NCI-H748 (cell line): ENCODE results near the gene EEF1AKMT3.

ENCODE experiments used
- DNase-seq: peaks from one replicate; lab custom pipeline; 2025; ENCODE audit not compliant: unreplicated experiment; lab: John Stamatoyannopoulos, UW

Gene EEF1AKMT3

GRCh38 chr12:57772429-57773322 is at the start of gene EEF1AKMT3:
TSS of gene EEF1AKMT3 (plus strand) at chr12:57772614. CDS start at chr12:57772725, 111 bp downstream.
- peak; percentile 72 for DNase-seq

DNA sequence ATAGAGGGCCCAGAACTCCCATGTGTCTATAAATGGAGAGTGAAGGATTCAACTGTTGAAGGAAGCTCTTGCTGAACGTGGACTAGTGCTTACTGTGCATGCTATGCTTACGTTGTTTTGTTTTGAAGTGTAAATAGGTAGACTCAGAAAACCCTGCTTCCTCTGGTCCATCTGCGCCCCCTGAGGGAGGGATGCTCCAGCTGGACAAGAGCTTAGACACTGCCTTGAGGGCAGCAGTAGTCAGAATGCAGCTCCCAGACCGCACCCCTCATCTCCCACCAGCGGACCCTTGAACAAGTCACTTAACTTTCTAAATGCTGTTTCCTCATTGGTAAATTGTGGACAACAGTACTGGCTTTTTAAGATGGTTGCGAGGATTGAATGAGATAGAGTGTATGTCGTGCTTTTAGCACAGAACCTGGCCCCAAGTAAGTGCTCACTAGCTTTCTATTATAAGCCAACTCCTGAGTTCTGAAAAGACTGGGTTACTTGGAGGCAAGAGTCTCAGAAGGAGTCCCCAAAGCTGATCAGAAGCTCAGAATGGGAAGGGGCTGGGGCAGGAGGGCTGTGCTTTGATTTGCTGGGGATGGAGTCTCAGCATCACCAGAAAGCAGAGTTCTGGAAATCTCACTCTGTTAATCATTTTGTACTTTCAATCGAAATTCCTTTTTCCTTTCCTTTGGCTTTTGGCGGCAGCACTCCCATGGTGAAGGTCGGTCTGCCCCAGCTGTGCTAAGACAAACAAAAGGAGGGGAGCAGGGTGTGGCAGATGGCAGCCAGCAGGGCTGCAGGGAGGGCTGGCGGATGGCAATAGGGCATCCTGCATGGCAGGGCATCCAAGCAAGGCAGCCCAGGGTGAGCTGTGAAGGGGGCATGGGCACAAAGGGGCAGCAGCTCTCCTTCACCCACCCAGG is 49.4 kb upstream of the EEF1AKMT3 start:
- DNase-seq, result peak; percentile 54

DNA sequence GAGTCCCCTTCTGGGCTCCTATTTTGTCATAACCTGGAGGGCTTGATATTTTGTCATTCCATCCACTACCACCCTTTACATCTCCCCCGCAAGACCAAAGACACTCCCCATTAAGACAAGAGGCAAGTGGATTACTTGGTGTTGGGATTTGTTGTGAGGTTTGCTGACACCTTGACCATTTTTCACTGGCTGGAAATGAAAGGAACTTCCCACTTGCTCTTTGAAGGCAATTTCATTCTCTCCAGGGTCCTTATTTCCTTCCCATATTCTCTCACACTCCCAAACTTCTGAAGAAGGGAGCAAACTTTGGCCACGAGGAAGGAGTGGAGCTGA is 48.8 kb upstream of the EEF1AKMT3 start:
- DNase-seq, result no peak

- DNase-seq, result no peak
These were observed 48.1 kb upstream of the EEF1AKMT3 start for GRCh38 chr12:57724003-57724935.

- DNase-seq, result no peak
These were observed 47.3 kb upstream of the EEF1AKMT3 start for GRCh38 chr12:57724936-57725740.

DNA sequence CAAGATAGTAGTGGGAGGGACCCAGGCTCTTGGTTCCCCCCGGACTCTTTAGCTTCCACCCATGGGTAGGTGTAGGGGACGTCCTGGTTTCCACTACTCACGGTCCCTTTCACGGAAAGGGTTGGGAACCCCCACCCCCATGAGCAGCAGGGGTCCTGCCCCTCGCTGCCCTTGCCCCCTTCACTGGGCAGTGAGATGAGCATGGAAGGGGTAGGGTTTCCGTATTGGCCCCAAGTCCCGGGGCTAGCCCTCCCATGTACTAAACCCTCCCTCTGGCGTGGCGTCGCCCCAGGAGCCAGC is 46.6 kb upstream of the EEF1AKMT3 start:
- DNase-seq, result no peak

DNA sequence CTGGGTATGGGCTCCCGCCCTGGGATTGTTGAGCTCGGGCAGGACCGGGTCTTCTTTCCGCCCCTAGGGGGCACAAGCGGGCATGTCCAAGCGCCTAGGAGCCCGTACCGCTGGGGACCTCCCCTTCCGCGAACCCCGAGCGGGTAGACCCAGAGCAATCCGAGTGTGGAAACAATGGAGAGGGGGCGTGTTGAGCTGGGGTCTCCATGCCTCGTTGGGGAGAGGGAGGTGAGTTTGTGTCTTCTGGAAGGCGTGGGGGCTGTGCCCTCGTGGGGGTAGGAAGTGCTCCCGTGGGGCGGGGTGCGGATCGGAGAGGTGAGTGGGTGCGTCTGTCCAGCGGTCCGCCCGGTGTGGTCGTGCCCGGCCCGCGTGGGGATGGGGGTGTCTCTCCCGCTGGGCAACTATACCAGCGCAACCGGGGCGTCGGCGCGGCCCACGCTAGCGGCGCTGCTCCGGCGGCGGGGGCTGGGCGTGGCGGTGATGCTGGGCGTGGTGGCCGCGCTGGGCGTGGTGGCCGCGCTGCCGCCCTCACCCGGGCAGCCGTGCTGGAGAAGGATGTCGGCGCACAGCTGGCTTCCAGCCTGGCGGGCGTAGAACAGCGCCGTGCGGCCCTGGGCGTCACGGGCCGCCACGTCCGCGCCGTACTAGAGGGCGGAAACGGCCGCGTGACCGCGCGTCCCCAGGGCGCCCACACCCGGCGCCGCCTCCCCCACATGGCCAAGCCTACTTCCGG is 46.1 kb upstream of the EEF1AKMT3 start:
- DNase-seq, result peak; percentile 91

DNA sequence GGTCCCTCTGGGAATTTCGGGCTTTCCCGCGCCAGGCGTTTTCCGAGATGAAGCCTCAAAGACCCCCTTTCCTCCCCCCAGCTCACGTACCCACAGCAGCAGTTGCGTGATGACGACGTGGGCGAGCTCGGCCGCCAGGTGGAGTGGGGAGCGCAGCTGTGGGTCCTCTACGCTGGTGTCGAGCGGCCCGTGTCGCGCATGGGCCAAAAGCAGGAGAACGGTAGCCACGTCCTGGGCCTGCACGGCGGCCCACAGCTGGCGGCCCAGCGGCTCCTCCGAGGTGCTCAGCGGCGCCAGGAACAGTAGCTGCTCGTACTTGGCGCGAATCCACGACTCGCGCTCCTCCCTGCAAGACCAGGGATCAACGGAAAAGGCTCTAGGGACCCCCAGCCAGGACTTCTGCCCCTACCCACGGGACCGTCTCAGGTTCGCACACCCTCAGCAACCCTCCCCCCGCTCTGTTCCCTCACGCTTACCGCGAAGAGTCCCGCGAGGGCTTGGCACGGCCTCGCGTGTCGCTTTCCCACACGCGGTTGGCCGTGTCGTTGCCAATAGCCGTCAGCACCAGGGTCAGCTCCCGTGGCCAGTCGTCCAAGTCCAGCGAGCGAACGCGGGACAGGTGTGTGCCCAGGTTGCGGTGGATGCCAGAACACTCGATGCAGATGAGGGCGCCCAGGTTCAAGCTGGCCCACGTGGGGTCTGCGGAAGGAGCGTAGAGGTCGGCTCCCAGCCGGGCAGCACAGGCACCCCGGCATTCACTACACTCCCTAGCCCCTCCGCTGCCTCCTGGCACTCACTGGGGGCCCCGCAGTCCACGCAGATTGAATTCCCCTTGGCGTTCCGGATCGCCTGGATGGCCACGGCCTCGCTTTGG is 45.3 kb upstream of the EEF1AKMT3 start:
- peak; percentile 80 for DNase-seq

DNA sequence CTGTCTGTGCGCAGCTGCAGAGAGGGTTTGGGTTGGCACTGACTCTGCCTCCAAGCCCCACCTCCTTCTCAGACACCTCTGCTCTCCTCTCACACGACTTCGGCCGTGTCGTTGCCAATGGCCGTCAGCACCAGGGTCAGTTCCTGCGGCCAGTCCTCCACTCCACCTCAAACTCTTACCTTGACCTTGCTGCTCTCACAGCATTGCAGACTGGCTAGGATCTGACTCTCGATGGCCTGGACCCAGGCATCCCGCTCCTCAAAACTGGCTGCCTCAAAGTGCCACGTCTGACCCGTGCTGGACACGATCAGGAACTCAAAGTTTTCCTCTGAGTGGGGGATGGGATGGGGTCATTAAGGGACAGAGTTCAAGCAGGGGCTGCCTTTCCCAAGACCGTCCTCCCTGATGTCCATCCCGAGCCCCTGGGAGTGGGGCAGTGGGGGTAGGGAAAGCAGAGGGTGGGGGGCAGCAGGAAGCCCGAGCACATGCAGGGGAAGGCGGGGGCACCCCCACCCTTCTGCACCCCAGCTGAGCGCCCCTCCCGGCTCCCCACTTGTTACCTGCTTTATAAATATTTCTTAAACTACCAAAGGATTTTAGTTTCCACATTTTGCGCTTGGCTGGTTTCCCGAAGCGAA is 44.5 kb upstream of the EEF1AKMT3 start:
- DNase-seq, result no peak

GRCh38 chr12:57729321-57729844 is 43.0 kb upstream of the EEF1AKMT3 start:
- DNase-seq, result no peak

DNA sequence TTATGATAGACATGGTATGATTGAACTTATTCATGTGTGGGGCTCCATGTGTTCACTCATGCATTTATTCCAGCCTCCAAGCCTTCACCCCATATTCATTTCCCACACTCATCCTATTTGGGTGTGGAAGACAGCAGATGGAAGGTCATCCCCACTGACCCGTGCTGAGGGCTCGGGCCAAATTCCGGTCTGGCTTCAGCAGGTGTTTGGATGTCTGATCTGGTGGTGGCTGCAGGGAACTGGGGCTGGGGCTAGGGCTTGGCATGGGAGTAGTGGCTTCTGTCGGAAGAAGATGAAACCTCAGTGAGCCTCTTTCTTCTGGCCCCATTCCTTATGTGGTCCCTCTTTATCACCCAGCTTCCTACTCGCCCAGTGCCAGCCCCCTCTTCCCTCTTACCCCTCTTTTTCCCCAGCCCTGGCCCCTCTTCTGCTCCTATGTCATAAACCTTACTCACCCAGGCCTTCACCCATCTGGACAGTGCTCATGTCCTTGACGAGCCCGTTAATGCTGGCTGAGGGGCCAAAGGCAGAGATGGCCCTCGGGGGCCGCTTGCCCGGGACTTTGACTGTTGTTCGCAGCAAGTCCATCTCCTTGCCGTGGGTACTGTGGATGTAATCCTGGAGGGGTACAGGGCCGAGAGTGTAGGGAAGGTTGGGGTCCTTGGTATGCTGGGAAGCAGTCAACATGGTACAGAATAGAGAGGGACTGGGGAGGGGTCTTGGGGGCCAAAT is 41.9 kb upstream of the EEF1AKMT3 start:
- DNase-seq, result no peak

DNA sequence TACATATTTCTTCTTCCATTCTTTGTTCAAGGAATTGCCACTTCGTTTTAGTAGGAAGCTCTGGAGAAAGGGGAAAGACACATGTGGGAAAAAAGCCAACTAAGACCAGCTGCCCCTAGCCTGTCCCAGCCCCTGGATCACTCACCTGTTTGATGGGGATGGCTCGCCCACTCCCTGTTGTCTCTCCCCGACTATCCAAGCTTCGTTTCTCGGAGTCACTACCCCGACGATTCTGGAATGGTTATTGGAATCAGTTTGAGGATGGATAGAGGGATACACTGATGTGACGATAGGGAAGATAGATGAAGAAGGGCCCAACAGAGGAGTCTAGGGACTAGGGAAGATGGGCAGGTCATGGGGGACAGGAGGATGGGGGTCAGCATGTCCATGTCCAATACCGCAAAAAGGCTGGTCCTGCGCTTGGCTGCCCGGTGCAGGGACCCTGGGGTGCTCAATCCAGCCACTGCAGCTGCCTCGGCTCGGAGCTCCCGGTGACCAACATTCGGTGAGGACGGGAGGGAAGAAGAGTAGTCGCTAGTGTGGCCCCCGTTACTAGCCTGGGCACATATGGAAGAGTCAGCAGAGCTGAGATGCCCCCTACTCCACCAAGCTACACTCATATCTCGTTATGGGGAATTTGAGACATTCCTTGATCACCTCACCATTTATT is 40.9 kb upstream of the EEF1AKMT3 start:
- DNase-seq, result no peak

DNA sequence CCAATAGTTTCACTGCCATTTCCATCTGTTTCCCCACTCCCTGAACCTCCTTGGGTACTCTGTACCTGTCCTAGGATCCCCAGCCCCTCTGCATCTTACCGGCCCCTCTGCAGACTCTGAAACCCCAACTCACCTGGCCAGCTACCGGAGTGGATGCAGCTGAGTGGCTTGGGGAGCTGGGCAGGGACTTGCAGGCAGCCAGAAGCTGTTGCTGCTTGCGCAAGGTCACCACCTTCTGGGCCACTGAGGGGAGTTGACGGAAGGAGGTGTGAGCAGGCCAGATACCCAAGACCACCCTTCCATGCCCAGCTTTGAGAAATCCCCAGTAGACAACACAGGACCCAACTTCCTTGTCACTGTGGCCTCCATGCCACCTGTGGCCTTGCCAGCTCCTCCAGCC is 40.1 kb upstream of the EEF1AKMT3 start:
- DNase-seq, result no peak

GRCh38 chr12:57732726-57733593 is 39.5 kb upstream of the EEF1AKMT3 start:
- no peak for DNase-seq

DNA sequence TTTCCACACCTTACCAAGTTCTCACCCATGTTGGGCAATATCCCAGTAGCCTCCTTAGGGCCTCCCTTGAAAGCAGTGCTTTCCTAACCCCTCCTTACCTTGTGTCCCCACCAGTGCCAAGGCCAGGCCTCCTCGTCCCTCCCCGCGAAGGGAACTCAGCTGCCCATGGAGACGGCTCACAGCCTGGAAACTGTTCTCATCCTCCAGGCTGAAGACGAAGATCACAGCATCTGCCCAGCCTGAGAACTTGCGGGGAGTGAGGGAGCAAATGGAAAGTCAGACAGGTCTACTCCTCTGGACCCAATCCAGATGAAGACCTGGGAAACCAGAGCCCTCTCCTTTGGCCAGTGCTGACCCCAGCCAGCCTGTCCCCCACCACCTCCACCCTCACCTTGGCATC is 38.5 kb upstream of the EEF1AKMT3 start:
- no peak for DNase-seq

- DNase-seq, result no peak
These were observed 37.8 kb upstream of the EEF1AKMT3 start for GRCh38 chr12:57734591-57734990.
